Measurements from ENCODE around the gene ZNF772.

ZNF772 gene

DNA sequence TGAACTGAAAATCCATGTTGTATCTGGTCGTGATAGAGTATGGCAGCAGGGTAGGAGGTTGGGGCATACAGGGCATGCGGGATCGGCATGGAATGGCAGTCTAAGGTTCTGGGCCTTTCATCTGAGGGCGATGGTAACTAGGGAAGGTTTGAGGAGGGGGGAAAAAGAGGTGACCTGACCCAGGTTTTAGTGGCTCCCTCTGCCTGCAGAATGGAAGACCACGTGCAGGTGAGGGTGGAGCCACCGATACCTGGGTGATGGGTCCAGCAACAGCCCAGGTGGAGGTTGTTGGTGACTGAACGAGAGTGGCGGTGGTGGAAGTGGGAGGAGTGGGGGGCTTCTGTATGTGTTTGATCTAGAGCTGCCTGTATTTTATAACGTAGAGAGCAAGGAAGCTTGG lies 38.4 kb downstream of the ZNF772 start:
- no peak for DNase-seq (ENCODE audit: low read depth in 1 of 2, low spot score in 1 of 2)
- Histone ChIP-seq H3K27ac (replicated peaks) (no peak overlapping the region), H3K27me3 (ENCODE audit: insufficient read depth, poor library complexity, severe bottlenecking) (no peaks in the 10 kb centered on the region), H3K4me3 (replicated peaks; ENCODE audit: insufficient read depth, low read length) (no peak overlapping the region)
- TF ChIP-seq, protein P1, sequence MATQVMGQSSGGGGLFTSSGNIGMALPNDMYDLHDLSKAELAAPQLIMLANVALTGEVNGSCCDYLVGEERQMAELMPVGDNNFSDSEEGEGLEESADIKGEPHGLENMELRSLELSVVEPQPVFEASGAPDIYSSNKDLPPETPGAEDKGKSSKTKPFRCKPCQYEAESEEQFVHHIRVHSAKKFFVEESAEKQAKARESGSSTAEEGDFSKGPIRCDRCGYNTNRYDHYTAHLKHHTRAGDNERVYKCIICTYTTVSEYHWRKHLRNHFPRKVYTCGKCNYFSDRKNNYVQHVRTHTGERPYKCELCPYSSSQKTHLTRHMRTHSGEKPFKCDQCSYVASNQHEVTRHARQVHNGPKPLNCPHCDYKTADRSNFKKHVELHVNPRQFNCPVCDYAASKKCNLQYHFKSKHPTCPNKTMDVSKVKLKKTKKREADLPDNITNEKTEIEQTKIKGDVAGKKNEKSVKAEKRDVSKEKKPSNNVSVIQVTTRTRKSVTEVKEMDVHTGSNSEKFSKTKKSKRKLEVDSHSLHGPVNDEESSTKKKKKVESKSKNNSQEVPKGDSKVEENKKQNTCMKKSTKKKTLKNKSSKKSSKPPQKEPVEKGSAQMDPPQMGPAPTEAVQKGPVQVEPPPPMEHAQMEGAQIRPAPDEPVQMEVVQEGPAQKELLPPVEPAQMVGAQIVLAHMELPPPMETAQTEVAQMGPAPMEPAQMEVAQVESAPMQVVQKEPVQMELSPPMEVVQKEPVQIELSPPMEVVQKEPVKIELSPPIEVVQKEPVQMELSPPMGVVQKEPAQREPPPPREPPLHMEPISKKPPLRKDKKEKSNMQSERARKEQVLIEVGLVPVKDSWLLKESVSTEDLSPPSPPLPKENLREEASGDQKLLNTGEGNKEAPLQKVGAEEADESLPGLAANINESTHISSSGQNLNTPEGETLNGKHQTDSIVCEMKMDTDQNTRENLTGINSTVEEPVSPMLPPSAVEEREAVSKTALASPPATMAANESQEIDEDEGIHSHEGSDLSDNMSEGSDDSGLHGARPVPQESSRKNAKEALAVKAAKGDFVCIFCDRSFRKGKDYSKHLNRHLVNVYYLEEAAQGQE (IDR thresholded peaks at IDR 0.05; ENCODE audit: insufficient replicate concordance, low read depth) = no peak
- no peak for TF ChIP-seq POLR2AphosphoS5 (IDR thresholded peaks at IDR 0.05; ENCODE audit: low read depth)
- TF ChIP-seq, protein P2, sequence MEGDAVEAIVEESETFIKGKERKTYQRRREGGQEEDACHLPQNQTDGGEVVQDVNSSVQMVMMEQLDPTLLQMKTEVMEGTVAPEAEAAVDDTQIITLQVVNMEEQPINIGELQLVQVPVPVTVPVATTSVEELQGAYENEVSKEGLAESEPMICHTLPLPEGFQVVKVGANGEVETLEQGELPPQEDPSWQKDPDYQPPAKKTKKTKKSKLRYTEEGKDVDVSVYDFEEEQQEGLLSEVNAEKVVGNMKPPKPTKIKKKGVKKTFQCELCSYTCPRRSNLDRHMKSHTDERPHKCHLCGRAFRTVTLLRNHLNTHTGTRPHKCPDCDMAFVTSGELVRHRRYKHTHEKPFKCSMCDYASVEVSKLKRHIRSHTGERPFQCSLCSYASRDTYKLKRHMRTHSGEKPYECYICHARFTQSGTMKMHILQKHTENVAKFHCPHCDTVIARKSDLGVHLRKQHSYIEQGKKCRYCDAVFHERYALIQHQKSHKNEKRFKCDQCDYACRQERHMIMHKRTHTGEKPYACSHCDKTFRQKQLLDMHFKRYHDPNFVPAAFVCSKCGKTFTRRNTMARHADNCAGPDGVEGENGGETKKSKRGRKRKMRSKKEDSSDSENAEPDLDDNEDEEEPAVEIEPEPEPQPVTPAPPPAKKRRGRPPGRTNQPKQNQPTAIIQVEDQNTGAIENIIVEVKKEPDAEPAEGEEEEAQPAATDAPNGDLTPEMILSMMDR (IDR thresholded peaks at IDR 0.05; ENCODE audit: insufficient read depth, low read length) = no peak
- no peak for TF ChIP-seq GABPA (IDR thresholded peaks at IDR 0.05; ENCODE audit: low read depth)
- TF ChIP-seq SPI1 (IDR thresholded peaks at IDR 0.05; ENCODE audit: borderline replicate concordance, low read depth) = no peak

DNA sequence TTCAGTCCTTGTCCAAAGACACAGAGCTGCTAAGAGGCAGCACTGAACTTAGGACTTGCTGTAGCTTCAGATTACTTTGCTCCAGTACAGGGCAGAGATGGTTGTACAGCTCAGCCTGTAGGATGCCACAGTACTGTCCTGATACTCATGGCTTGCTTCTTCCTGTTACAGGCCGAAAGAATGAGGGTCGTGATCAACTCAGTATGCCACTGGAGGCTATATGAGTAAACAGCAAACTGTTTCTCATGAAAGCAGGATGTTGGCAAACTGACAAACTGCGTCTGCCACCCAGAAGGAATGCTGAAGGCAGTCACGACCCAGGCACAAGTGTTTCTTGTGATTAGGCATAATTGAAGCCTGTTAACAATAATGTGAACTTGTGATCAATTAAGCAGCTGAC lies 39.4 kb downstream of the ZNF772 start:
- no peak for DNase-seq (ENCODE audit: low read depth in 1 of 2, low spot score in 1 of 2)
- TF ChIP-seq SPI1 (IDR thresholded peaks at IDR 0.05; ENCODE audit: borderline replicate concordance, low read depth) = no peak
- TF ChIP-seq GABPA (IDR thresholded peaks at IDR 0.05; ENCODE audit: low read depth) = no peak
- TF ChIP-seq POLR2AphosphoS5 (IDR thresholded peaks at IDR 0.05; ENCODE audit: low read depth) = no peak
- TF ChIP-seq, protein P1 (IDR thresholded peaks at IDR 0.05; ENCODE audit: insufficient replicate concordance, low read depth) = no peak
- TF ChIP-seq, protein P2 (IDR thresholded peaks at IDR 0.05; ENCODE audit: insufficient read depth, low read length) = no peak
- no peak overlapping the region for H3K27ac ChIP-seq (replicated peaks)
- no peak overlapping the region for H3K4me3 ChIP-seq (replicated peaks; ENCODE audit: insufficient read depth, low read length)
- no peaks in the 10 kb centered on the region for H3K27me3 ChIP-seq (ENCODE audit: insufficient read depth, poor library complexity, severe bottlenecking)

DNA sequence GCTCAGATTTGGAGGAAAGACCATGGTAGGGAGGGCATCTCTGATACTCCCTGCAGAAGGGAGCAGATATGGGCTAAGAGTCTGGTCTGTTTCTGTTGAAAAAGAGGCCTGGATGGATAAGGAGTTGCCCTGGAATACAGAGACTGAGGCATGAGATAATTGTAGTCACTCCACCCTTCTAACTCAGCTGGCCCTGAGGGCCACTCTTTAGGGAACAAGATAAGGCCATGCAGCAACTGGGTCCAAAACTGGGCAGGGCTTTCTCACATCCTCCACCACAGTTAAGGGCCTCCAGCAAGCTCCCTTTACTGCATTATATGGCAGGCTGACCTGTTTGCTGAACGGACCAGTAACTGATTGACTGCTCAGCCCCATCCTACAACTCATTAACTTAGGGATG lies 40.9 kb downstream of the ZNF772 start:
- H3K27me3 ChIP-seq (ENCODE audit: insufficient read depth, poor library complexity, severe bottlenecking) = no peaks in the 10 kb centered on the region

More for the DNA sequence above, 40.9 kb downstream of the ZNF772 start:
- no peak for DNase-seq (ENCODE audit: low read depth in 1 of 2, low spot score in 1 of 2)
- Histone ChIP-seq H3K4me3 (replicated peaks; ENCODE audit: insufficient read depth, low read length) (peak overlapping the region; percentile 89), H3K27ac (replicated peaks) (no peak overlapping the region)
- TF ChIP-seq, protein P1 (IDR thresholded peaks at IDR 0.05; ENCODE audit: insufficient replicate concordance, low read depth) = no peak
- TF ChIP-seq SPI1 (IDR thresholded peaks at IDR 0.05; ENCODE audit: borderline replicate concordance, low read depth) (no peak), GABPA (IDR thresholded peaks at IDR 0.05; ENCODE audit: low read depth) (no peak), POLR2AphosphoS5 (IDR thresholded peaks at IDR 0.05; ENCODE audit: low read depth) (no peak)
- TF ChIP-seq, protein P2 (IDR thresholded peaks at IDR 0.05; ENCODE audit: insufficient read depth, low read length) = no peak

Measured in HL-60 (cell line).